Stimulated activated CD8-positive, alpha-beta memory T cell treated with anti-CD3 and anti-CD28 coated beads, Interleukin-4, amount 100 ng/mL, for 48 hours (primary cell): Measurements from ENCODE around the gene TNS2.
"Not testable (repeated sequence)": the region's sequence is repeated elsewhere in the genome, so short reads cannot be mapped to it uniquely, and the experiment has no call there.

Experiments
- DNase-seq: peaks from one replicate; pipeline ENCODE4 v3.0.0-alpha.2; 2020

Gene TNS2

DNA sequence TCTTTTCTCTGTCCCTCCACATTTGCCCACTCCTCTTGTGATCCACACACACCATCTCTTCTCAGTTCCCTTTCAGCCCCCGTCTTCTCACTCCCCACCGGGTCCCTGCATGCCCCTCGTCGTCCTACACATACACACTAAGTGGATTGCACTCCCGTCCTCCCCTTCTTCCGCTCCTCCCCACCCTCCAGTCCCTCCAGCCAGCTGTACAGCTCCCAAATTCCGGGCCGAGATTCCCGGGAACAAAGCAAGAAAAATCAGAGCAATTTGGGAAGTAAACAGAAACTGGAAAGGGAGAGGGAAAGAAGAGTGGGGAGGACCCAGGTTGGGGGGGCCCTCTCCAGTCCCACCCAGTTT lies 47.3 kb downstream of the TNS2 start:
- no peak for DNase-seq

DNA sequence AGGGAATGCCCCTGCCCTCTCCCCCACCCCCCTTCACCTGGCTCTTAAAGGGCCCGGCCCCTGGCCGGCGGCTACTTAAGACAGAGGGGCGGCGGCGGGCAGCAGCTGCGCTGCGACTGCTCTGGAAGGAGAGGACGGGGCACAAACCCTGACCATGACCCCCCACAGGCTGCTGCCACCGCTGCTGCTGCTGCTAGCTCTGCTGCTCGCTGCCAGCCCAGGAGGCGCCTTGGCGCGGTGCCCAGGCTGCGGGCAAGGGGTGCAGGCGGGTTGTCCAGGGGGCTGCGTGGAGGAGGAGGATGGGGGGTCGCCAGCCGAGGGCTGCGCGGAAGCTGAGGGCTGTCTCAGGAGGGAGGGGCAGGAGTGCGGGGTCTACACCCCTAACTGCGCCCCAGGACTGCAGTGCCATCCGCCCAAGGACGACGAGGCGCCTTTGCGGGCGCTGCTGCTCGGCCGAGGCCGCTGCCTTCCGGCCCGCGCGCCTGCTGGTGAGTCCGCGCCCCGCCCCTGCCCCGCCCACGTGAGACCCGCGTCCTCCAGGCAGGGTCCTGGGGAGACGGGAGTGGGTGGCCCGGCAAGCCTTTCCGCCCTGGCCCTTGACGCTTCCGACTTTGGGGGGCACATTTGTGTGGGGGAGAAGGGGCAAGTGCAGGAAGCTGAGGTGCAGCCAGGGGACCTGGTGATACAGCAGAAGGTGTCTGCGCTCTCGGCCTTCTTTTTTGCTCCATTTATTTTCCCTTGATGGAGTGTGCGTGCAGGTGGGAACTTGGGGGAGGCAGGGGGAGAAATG lies 47.9 kb downstream of the TNS2 start, which contains the start of gene IGFBP6:
Gene IGFBP6 (plus strand): TSS at position 104 of the 790 bp plus-strand sequence. CDS start 51 bp downstream, at position 155.
- DNase-seq = peak; percentile 80

DNA sequence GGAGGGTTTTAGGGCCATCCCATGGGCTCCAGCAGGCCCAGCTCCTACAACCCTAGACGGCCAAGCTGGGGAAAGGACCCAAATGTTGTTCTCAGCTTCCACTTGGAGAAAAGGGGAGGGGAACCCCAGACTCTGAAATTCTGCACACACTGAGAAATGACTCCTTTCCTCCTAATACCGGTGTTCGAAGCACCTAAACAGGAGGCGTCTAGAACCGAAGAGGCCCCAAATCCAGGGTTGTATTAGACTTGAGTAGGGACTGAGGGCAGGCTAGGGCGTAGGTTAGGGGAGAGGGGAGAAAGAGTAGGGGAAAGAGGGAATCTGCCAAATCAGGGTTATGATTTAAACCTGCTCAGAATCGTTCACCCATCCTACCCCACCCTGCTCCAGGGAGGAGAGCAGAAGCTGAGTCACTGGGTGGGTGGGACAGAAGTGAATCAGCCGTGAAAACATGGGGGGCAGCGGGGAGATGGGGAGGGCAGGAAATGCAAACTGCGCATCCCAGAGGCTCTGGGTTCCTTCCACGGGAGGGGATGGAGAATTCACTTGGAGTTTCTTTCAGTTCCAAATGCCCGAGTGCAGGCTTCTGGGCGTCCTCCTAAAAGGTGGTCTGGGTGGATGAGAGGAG lies 48.6 kb downstream of the TNS2 start:
- DNase-seq = peak; percentile 72

DNA sequence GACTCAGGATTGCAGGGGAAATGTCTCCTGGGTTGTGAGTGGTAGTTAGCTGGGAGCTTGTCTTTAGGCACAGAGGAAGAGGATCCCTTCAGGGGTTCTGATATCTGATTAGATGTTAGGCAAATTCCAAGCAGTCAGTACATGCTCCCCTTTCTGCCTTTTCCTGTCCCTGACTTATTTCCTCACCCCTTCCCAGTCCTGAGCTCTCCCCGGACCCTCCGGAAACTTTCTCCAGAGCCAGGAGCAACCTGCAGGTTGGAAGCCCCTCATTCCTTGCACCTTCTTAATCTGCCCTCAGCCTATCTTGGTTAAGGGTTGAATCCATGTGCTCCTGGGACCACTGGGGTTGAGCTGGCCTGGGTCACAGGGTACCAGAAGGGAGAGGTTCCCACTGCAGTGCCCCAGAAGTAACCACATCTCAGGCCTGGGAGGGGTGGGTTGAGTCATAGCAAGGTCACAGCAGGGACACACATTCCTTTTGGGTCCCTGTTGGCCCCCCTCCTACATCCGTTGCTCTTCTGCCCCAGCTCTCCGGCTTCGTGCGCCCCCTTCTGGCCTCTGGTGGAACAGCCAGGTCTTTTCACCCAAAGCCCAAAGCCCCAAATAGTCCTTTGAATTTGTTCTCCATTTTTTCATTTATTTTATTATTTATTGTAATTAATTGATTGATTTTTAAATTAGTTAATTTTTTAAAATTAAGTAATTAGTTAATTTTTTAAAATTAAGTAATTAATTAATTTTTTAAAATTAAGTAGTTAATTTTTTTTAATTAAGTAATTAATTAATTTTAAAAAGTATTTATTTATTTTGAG lies 49.4 kb downstream of the TNS2 start:
- DNase-seq = peak; percentile 98

DNA sequence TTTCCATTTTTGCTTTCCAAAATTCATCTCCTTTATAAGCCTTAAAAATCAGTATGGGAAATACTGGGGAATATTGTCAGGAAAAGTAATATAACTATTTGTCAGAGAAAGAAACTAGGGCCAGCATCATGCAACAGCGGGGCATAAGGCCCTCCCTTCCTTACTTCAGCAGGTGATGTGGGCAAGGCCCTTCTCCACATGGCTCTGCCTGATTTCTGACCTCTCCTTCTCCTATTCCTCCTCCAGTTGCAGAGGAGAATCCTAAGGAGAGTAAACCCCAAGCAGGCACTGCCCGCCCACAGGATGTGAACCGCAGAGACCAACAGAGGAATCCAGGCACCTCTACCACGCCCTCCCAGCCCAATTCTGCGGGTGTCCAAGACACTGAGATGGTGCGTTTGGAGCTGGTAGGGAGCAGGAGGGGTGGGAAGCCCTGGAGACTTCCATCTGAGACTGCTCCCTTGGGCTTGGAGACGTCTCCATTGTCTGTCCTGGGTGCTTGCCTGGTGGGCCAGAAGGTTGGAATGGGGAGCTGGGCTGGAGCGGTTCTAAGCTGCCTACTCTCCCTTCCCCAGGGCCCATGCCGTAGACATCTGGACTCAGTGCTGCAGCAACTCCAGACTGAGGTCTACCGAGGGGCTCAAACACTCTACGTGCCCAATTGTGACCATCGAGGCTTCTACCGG lies 50.7 kb downstream of the TNS2 start:
- no peak for DNase-seq

DNA sequence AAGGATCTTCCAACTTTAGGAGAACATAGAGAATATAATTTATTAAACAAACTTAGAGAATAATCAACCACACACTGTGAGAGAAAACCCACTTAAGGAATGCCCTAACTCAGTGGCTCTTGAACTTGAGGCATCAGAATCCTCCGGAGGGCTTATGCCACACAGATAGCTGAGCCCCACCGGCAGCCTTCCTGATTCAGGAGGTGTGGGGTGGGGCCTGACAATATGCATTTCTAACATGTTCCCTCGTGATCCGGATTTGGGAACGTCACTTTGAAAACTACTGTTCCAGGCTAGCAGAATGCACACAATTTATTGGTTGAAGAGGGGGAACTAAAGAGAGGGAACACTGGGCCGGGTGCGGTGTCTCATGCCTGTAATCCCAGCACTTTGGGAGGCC lies 51.4 kb downstream of the TNS2 start:
- DNase-seq = no peak

DNA sequence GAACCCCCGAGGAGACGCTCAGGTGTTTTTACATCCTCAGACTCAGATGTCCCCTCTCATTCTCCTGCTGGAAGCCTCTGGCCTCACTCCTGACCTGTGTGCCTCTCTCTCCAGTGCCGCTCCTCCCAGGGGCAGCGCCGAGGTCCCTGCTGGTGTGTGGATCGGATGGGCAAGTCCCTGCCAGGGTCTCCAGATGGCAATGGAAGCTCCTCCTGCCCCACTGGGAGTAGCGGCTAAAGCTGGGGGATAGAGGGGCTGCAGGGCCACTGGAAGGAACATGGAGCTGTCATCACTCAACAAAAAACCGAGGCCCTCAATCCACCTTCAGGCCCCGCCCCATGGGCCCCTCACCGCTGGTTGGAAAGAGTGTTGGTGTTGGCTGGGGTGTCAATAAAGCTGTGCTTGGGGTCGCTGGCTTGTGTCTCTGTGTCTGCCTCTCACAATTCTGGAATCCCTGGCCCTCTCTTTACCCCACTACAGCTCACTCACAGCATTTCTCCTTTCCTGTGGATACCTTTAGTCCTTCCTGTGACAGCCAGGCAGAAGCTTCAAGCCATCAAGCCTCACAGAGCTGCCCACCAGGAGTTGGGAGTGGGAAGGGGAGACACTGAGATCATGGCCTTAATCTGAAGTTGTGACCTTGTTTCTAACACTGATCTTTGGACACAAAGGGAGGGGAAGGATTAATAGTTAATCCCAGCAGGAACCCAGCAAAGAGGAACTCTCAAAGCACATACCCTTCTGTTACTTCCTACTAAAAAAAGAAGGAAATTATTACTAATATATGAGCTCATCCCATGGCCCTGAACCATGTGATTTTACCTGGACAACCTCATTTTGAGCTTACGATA lies 52.3 kb downstream of the TNS2 start:
- no peak for DNase-seq

DNA sequence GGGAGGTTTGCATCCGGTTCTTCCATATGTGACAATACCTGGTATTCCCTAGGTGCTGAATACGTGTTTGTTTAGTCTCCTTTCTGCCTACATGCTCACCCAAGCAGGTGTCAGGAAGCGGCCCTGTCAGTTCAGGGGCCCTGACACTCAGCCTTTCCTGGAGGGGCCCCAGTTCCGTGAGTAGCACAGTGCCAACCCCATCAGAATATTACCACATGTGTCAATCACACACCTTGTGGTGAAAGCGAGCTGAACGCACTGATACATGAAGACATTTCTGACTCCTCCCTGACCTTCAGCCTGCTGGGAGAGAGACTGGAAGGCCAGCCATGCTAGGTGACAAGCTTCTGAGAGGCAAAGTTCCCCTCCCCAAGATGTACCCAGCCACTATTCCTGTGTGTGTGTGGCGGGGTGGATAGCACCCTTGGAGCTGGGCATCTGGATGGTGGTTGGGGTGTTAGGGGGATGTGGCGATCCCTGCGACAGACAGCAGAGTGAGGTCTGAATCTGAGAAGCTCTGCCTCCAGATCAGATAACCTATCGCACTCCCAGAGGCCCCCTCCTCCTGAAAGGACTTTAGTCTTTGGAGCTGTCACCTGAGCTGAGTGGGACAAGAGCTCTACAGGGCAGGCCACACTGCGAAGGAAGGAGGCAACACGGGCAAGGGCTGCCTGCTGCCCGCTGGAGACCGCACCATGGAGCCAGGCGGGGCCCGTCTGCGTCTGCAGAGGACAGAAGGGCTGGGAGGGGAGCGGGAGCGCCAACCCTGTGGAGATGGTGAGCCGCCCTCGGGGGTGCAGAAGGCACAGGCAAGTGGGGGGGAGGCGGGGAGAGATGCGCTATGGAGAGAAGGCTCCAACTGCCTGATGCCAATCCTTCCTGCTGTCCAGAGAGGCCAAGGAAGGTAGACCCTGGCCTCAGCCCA lies 53.3 kb downstream of the TNS2 start, which contains the start of gene SOAT2:
Gene SOAT2 (plus strand): TSS at position 604 of the 925 bp plus-strand sequence. CDS start 92 bp downstream, at position 696.
- peak; percentile 73 for DNase-seq

DNA sequence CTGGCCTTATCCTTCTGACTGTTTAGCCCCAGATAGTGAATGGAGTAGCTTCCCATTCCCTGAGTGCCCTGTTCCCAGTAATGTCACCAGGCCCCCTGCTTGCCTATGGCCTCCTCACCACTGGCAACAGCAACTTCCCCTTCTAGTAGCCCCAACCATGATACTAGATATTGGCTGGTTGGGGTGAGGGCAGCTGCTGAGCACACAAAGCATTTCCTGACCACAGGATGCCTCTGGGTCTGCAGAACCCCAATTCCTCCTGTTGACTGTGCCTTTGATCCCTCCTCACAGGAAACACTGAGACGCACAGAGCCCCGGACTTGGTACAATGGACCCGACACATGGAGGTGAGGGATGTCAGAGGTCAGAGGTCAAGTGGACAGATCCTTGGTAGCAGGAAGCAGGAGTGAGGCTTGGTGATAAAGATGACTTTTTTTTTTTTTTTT lies 54.0 kb downstream of the TNS2 start:
- DNase-seq = no peak

DNA sequence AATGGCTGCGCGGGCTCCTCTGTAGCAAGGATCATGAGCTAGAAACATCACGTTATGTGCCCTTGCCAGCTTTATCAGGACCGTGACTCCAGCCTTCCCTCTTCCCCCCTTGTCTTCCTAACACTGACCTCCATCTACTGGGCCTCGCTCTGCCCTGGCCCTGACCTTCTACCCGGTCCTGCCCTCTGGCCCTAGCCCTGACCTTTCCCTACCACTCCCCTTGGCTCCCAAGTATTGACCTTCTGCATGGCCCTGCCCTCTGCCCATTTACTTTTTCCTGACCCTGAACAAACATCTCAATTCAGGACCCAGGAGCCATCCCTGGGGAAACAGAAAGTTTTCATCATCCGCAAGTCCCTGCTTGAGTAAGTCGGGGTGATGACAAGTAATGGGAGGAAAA lies 55.4 kb downstream of the TNS2 start:
- no peak for DNase-seq

DNA sequence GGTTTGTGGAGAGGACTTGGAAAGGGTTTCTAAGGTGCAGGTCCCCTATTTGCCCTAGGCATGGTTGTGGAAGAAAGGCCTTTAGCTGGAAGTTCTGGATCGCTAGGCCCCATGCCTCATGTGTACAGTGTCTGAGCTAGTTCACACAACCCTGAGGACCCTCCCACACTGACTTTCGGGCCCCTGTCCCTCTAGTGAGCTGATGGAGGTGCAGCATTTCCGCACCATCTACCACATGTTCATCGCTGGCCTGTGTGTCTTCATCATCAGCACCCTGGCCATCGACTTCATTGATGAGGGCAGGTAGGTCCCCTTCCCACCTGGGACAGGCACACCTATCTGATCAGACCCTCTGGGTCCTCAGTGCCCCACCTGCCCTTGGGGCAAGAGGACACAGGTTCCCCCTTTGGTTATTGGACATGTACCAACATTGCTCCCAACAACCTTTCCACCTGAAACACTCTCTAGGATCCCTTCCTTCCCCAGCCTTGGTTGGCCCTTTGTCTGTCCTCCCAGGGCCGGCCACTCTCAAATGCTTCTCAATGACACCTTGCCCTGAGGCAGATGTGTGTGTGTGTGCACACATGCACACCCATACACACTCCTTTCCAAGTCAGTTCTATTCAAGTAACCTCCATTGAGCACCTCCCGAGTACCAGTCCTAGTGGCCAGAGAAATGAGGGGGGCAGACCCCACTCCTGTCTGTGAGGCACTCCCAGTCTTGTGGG lies 56.0 kb downstream of the TNS2 start:
- DNase-seq = no peak

DNA sequence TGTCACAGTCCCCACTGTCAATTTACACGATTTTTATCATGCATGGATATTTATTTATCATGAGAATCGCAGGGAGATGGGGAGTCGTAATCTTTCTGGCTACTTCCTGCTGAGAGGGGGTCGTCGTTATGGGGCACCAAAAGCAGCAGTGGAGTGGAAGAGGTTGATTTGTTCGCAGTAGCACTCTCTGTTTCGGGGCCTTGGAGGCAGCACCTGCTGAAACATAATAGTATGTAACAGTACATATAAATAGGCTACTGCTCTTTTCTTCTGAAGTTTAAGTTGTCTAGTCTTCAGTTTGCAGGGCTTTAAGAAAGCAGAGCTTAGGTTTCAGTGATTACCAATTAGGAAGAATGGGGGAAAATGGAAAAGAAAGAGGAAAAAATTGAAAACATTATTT lies 57.3 kb downstream of the TNS2 start:
- DNase-seq = no peak

DNA sequence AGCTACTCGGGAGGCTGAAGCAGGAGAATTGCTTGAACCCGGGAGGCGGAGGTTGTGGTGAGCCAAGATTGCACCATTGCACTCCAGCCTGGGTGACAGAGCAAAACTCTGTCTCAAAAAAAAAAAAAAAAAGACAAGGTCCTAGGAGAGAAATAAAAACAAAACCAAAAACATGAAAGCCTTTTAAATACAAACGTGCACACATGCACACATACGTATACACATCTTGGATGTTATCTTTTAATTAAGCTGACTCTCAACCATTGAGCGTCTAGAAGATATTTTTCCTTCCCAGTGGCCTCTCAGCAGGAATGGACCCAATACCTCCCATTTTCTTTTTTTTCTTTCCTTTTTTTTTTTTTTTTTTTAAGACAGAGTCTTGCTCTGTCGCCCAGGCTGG lies 62.6 kb downstream of the TNS2 start:
- DNase-seq = not testable (repeated sequence)

DNA sequence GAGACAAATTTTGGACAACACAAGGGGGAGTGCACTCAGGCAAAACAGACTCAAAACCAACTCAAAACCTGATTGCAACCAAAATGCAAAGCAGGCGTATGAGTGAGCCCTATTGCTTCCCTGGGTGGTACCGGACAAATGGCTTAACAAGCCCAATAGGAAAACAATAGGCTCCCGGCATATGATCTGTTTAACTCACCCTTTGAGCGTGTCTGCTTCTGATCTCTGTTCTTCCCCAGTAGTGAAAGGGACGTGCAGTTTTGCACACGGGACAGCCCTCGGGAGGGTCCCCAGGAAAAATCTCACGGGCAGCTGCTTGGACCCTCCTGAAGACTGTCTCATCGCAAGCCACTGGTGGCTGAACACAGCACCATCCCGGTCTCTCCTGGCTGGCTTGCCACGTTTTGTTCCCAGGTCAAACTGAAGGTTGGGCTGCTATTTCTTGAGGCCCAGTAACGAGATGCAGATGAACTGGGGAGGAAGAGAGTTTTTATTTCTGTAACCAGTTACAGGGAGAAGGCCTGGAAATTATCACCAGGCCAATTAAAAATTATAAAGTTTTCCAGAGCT lies 63.4 kb downstream of the TNS2 start:
- DNase-seq = no peak

DNA sequence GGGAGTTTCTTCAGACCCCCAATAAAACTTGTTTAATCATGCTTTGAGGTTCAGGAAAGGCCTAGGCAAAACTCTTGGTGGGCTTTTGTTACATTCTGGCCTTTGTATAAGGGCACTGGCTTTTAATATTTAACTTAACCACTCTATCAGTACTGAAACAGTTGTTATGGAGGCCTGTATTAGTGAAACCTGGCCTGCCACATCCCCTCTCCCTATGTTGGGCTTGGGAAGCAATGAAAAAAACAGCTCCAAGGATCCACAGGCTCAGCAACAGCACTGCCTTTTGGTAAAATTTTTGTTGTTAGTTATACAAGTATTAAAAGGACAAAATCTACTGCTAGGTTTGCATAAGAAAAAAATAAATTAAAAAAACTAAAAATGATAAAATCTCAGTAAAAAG lies 64.1 kb downstream of the TNS2 start:
- no peak for DNase-seq
